ENCODE data around the gene WDR76. TPM values are rescaled to one million over a fixed set of nuclear protein-coding genes. Genes with fewer than 3 reads are reported as not detected.
A peak's percentile ranks its signal among the peaks of the same experiment; 100 is the strongest.

Gene WDR76
- total RNA-seq, 2 donors from 2014 or later = 76.3 to 108 TPM

DNA sequence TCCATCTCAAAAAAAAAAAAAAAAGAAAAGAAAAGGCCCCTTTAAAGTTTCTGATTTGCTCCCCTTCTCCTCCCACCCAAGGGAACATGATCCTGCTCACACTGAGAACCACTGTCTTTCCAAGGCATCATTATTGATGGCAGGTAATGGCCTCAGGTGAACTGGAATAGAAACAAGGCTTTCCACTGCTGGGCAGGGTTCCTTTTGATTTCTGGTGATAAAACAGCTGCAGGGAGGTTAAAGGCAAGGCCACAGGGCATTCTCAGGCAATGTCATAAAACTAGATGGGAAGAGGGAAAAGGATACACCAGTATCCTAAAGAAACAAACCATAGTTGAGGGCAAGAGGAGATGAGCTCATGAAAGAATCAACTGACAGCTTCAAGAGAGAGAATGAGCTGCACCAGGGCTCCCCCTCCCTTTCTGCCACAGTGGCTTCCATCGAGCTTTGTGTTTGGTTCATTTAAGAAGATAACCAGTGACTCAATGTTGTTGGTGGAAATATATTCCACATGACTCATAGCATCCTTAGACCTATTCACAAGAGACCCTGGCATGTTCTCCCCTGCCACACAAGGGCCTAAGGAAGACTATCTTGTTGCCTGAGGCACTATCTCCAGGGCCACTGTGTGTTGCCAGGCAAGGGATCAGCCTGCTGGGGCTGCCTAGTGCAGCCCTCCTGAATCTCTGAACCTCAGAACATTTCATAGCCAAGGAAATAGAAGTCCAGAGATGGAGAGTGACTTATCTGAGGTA is 86.4 kb downstream of the WDR76 start:
- Mint-ChIP-seq H3K27ac (no peak overlapping the region), H3K4me1 (ENCODE audit: low read depth) (peaks cover 6% of the 10 kb centered on the region), H3K9me3 (no peaks in the 10 kb centered on the region), H3K36me3 (ENCODE audit: insufficient read depth in 2 of 2) (no peaks in the 10 kb centered on the region), H3K4me3 (no peak overlapping the region), H3K27me3 (ENCODE audit: low read depth) (no peaks in the 10 kb centered on the region)
- ATAC-seq (replicated peaks in 1 of 2) (peak; percentile 29 to 51), DNase-seq (no peak)

DNA sequence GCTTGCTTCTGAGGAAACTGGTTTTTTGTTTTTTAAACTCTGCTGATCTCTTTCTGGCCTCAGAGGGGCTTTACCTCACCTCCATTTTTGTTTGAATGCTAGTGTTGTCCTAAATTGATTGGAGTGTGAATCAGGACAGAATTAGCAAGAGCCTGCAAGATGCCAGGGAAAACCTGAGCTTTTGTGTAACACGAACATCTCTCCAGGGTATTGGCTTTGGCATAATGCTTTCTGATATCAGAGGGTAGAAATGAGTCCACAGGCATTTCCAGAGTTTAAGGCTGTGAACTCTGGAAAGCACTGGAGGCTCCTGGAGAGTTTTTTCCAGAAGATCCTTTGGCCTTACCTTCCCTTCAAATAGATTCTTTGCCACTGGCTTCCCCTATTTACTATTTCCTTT is 87.1 kb downstream of the WDR76 start:
- H3K27ac Mint-ChIP-seq = no peak overlapping the region
- ATAC-seq (replicated peaks in 1 of 2) = no peak
- H3K27me3 Mint-ChIP-seq (ENCODE audit: low read depth) = no peaks in the 10 kb centered on the region
- DNase-seq = no peak
- no peaks in the 10 kb centered on the region for H3K9me3 Mint-ChIP-seq
- no peak overlapping the region for H3K4me3 Mint-ChIP-seq
- peaks cover 6% of the 10 kb centered on the region for H3K4me1 Mint-ChIP-seq (ENCODE audit: low read depth)
- no peaks in the 10 kb centered on the region for H3K36me3 Mint-ChIP-seq (ENCODE audit: insufficient read depth in 2 of 2)

DNA sequence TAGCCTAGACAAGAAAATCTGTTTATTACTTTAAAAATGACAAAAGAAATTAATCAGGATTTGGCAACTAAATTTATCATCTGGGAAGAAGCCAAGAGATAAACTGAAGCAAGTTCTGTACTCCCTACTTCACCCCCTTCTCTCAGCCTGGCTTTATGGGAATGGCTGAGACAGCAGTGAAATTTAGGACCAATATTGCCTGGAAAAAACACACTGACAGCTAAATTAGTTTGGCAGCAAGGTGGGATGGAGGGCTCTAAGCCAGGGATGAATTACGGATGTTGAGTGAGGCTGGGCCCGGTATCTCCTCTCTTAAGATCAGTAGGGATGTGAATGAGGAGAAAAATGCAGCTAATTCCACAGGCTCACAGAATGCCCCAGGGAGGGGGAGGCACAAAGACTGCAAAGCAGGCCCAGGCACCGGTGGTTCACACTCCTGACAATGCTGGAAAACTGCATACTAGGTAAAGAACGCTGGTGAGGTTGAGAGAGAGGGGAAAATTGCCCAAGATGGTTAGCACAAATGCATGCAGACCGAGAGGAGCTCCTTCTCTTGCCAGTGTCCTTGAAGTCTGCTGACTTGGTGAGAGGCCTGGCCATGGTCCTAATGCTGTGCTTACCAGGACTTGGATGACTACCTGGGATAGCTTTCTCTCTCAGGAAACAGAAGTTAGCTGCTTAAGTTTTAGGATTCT is 89.0 kb downstream of the WDR76 start:
- Mint-ChIP-seq H3K4me3 (no peak overlapping the region), H3K4me1 (ENCODE audit: low read depth) (peaks cover 6% of the 10 kb centered on the region), H3K36me3 (ENCODE audit: insufficient read depth in 2 of 2) (no peaks in the 10 kb centered on the region), H3K27ac (no peak overlapping the region), H3K27me3 (ENCODE audit: low read depth) (no peaks in the 10 kb centered on the region), H3K9me3 (no peaks in the 10 kb centered on the region)
- no peak for ATAC-seq (replicated peaks in 1 of 2)
- no peak for DNase-seq

DNA sequence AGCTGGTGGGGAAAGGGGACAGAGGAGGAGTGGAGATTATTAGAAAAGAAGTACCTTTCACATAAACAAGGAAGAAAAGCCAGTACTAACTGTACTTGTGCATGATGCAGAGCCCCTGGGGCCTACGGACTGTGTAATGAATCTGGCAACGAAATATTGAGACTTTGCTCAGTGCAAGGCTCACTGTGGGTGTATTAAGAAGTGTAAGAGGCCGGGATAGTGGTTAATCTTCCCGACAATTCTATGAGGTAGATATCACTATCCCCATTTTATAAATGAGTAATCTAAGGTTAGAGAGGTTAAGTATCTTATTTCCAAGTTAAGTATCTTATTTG is 89.5 kb downstream of the WDR76 start:
- H3K27ac Mint-ChIP-seq = no peak overlapping the region
- no peak overlapping the region for H3K4me3 Mint-ChIP-seq

More for the DNA sequence above, 89.5 kb downstream of the WDR76 start:
- ATAC-seq (replicated peaks in 1 of 2) = no peak
- Mint-ChIP-seq H3K27me3 (ENCODE audit: low read depth) (no peaks in the 10 kb centered on the region), H3K9me3 (no peaks in the 10 kb centered on the region), H3K4me1 (ENCODE audit: low read depth) (peaks cover 6% of the 10 kb centered on the region), H3K36me3 (ENCODE audit: insufficient read depth in 2 of 2) (no peaks in the 10 kb centered on the region)
- no peak for DNase-seq

Other genes starting within 250 kb of the WDR76 start
- 10 to 100 TPM; 38.5 to 50.0 TPM for gene PPIP5K1, start 236.8 kb upstream of the WDR76 start, total RNA-seq
- not detected for gene CKMT1B, start 233.0 kb upstream of the WDR76 start, total RNA-seq
- gene STRC, start 208.2 kb upstream of the WDR76 start, total RNA-seq = 1 to 10 TPM; 1.1 to 3.3 TPM
- gene CATSPER2, start 178.2 kb upstream of the WDR76 start, total RNA-seq = 1 to 10 TPM; 4.5 to 6.9 TPM
- 1 to 10 TPM in 1 of 2 donors, not detected in 1; 1.0 TPM for gene CKMT1A, start 133.1 kb upstream of the WDR76 start, total RNA-seq
- gene PDIA3, start 80.6 kb upstream of the WDR76 start, total RNA-seq = 100 to 1,000 TPM; 193 to 244 TPM
- 1 to 10 TPM; 2.2 to 4.3 TPM for gene ELL3, start 50.0 kb upstream of the WDR76 start, total RNA-seq
- 100 to 1,000 TPM; 445 to 520 TPM for gene SERF2, start 34.7 kb upstream of the WDR76 start, total RNA-seq
- gene SERINC4, start 26.8 kb upstream of the WDR76 start, total RNA-seq = under 1 TPM; 0.14 to 0.23 TPM
- 10 to 100 TPM; 10.3 to 15.2 TPM for gene HYPK, start 26.4 kb upstream of the WDR76 start, total RNA-seq
- 10 to 100 TPM; 34.1 to 34.5 TPM for gene MFAP1, start 2.3 kb upstream of the WDR76 start, total RNA-seq